ENCODE results near the gene CDC42BPB.

The CDC42BPB gene, protein sequence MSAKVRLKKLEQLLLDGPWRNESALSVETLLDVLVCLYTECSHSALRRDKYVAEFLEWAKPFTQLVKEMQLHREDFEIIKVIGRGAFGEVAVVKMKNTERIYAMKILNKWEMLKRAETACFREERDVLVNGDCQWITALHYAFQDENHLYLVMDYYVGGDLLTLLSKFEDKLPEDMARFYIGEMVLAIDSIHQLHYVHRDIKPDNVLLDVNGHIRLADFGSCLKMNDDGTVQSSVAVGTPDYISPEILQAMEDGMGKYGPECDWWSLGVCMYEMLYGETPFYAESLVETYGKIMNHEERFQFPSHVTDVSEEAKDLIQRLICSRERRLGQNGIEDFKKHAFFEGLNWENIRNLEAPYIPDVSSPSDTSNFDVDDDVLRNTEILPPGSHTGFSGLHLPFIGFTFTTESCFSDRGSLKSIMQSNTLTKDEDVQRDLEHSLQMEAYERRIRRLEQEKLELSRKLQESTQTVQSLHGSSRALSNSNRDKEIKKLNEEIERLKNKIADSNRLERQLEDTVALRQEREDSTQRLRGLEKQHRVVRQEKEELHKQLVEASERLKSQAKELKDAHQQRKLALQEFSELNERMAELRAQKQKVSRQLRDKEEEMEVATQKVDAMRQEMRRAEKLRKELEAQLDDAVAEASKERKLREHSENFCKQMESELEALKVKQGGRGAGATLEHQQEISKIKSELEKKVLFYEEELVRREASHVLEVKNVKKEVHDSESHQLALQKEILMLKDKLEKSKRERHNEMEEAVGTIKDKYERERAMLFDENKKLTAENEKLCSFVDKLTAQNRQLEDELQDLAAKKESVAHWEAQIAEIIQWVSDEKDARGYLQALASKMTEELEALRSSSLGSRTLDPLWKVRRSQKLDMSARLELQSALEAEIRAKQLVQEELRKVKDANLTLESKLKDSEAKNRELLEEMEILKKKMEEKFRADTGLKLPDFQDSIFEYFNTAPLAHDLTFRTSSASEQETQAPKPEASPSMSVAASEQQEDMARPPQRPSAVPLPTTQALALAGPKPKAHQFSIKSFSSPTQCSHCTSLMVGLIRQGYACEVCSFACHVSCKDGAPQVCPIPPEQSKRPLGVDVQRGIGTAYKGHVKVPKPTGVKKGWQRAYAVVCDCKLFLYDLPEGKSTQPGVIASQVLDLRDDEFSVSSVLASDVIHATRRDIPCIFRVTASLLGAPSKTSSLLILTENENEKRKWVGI (N-terminal part only)

DNA sequence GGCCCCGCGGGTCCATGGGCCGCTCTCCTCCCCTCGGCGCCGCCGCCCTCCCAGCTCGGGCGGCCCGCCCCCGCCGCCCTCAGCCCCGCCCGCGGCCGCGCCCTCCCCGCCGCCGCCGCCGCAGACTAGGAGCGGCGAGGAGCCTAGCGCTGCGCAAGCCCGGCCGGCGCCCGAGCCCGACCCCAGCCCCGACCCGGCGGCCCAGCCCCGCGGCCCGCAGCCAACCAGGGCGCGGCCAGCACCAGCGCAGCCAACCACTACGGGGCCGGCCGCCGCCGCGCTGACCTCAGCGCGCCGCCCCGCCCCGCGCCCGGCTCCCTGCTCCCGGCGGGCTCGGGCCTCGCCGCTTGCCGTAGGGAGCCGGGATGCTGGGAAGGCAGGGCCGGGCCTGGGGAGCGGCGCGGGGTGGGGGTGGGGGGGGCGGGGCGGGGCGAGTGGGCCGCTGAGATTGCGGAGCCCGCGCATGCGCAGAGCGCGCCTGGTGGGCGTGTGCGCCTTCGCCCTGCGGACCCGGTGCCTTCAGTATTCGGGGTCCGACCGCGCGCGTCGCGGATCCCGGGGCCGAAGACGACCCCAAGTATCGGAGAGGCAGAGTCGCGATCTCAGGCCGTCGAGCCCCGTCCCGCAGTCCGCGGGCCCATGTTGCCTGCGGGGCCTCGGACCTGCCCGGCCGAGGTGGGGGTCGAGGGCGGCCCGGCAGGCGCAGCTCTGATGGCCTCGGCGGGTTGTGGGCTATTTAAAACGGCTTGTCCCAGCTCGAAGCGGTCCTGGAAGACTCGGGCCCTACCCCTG, at the start of gene CDC42BPB:
TSS of gene CDC42BPB (minus strand) at position 178 of the 792 bp plus-strand sequence. CDS start 376 bp downstream, outside the sequence.
- peak; percentile 9 for DNase-seq (ENCODE audit: low read depth)

DNA sequence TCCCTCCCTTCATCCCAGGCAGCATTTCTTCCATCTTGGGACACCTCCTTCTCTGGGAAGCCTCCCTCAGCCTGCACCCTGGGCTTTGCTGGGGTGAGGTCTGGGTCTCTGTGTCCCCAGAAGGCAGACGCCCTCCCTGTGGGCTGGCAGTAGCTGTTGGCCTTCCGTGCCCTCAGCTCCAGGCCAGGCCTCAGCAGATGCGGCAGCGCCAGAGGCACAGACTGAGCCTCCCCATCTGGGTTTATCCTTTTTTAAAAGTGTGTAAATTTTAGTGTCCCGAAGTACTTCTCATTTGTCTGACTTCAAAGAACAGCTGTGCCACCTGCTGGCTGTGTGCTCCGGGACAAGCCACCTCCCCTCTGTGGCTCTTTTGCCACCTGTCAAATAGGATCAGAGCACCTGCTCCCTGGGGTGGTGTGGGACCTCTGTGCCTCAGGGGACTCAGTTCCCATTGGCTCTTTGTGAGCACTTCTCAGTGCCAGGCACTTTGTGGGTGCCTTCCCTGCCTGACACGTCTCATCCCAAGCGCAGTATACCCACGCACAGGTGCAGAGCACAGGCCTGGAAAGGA, 48.3 kb upstream of the CDC42BPB start:
- DNase-seq (ENCODE audit: low read depth): no peak

DNA sequence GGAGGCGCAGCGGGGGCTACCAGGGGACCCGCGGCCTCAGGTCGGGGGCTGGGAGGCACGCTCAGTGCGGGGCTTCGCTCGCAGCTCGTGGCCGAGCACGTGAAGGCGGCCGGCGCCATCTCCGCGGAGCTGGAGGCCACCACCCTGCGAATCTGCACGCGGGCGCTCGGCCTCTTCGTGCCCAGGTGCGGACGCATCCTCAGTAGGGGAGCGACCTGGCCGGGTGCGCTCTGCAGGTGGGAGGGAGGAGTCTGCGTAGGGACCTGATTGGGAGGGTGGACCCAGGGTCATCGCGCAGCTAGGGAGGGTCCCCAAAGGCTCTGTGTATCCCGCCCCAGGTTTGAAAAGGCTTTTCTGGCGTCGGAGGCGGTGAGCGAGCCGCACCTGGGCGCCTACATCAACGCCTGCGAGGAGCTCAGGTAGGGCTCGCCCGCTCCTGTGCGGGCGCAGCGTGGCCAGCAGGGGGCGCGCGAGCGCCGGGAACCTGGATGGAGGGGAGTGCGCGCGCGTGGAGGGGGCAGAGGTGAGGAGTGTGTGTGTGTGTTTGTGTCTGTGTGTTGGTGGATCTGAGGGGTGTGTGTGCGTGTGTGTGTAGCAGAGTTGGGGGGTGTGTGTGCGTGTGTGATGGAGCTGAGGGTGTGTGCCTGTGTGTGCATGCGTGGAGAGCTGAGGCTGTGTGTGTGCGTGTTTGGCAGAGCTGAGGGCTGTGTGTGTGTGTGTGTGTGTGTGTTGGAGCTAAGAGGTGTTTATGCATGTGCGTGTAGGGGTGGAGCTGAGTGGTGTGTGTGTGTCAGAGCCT, 47.5 kb upstream of the CDC42BPB start:
- peak; percentile 54 for DNase-seq (ENCODE audit: low read depth)

DNA sequence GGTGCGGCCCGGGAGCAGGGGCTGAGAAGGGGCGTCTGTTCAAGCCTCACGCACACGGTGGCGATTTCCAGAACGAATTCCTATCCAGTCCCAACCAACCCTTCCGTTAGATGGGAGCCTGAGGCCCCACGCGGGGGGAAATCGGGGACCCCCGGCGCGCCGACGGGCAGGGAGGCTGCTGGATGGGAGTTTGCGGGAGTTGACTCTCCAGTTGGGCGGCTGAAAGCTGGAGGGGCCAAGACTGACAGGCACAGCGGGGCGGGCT, 47.0 kb upstream of the CDC42BPB start:
- no peak for DNase-seq (ENCODE audit: low read depth)

DNA sequence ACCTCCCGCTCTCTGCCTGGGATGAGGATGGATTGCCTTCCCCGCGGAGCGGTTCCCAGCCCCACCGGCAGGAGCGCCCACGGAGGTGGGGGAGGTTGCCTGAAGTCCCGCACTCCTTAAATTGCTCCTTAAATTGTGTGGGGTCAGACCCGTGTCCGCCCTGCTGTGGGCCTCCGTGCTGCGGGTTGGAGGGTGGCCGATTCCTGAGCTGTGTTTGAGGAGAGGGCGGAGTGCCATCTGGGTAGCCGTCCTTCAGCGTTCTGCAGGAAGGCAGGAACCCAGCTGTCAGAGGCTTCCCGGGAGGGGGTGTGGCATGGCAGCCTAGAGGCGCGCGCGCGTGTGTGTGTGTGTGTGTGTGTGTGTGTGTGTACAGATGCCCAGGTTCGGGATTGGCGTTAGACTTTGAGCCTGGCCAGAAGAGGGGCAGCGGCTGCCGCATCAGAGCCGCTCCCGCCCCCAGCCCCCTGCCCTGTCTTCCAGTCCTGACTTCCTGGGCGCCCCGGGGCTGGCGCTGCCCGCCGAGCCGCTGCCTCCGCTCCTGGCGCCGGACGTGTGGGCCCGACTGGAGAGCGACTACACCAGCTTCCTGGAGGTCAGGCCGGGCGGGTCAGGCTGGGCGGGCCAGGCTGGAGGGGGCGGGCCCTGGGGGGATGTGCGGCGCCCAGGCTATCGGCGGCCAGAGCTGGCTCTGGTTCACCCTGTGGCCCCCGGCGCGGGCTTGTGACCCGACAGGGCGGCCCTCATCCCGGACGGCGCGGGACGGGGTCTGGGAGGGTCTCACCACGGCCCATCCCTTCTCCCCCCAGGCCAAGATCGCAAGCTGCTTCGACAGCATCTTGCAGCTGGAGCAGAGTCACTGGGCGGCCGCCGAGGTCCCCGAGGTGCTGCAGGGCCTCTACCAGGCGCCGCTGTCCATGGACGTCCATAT, 46.4 kb upstream of the CDC42BPB start:
- DNase-seq (ENCODE audit: low read depth): no peak

DNA sequence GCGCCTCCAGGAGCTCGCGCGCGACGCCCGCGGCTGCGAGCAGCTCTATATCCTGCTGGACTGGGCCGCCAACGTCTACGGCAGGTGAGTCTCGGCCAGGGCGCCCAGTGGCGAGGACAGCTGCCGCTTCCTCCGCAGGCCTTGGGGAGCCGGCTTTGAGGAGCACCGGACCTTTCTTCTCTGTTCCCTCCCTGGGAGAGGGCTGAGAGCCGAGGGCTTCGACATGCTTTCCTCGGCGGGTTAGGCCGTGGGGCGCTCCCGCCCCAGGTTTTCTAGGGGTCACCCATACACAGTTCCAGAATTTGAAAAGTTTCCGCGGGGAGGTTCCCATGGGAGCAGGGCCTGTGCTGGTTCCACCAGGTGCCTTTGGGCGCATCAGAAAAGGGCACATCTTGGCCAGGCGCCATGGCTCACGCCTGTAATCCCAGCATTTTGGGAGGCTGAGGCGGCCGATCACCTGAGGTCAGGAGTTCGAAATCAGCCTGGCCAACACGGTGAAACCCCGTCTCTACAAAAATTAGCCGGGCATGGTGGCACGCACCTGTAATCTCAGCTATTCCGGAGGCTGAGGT, 45.4 kb upstream of the CDC42BPB start:
- DNase-seq (ENCODE audit: low read depth): no peak

DNA sequence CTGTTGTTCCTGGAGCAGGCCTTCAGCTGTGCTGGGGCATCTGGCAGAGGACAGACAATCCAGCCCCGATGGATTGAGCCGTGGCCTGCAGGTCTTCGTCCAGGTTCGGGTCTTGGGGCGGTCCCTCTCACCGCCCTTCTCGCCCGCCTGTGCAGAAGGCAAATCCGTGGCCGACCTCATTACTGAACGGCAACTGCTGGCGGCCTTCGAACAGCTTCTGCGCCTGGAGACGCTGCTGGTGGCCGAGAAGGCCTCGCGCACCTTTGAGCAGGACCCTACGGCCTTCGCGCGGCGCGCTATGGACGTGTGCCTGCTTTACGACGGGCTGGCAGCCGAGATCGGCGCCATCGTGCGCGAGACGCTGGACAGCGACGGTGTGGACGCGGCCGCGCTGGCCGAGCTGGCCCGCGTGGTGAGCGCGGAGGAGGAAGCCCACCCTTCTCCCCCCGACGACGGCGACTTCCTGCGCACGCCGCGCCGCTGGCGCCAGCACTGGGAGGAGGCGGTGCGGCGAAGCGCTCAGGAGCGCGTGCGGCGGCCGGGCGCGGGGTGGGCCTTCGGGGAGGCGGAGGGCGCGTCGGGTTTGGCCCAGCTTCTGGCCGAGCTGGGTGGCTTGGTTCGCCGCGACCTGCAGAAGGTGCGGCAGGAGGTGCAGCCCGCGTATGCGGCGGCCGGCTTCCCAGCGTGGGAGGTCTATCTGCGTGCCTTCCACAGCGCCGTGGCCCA, 44.8 kb upstream of the CDC42BPB start:
- no peak for DNase-seq (ENCODE audit: low read depth)

DNA sequence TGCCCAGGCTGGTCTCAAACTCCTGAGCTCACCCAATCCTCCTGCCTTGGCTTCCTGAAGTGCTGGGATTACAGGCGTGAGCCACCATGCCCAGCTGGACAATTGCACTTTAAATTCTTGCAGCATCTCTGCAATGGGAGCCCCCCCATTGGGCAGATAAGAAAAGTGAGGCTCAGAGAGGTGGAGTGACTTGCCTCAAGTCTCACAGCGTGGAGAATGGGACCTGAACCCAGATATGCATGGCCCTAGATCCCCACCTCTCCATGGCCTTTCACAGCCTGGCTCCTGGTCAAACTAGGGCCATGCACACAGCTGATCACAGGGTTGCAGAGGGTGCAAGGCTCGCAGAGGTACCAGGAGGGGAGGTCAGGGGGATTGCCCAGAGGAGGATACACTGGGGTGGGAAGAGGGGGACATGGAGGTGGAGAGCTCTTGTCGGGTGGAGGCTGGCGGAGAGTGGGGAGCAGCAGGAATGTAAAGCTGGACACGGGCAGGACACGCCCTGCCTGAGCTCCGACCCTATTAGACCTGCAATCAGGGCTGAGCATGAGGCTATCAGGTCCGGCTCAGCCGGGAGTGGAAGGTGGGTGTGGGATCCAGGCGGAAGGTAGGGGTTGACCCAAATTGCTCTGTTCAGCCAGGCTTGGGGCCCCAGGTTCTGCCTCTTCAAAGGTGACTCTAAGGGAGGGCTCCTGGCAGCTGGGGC, 44.1 kb upstream of the CDC42BPB start:
- DNase-seq (ENCODE audit: low read depth): no peak

DNA sequence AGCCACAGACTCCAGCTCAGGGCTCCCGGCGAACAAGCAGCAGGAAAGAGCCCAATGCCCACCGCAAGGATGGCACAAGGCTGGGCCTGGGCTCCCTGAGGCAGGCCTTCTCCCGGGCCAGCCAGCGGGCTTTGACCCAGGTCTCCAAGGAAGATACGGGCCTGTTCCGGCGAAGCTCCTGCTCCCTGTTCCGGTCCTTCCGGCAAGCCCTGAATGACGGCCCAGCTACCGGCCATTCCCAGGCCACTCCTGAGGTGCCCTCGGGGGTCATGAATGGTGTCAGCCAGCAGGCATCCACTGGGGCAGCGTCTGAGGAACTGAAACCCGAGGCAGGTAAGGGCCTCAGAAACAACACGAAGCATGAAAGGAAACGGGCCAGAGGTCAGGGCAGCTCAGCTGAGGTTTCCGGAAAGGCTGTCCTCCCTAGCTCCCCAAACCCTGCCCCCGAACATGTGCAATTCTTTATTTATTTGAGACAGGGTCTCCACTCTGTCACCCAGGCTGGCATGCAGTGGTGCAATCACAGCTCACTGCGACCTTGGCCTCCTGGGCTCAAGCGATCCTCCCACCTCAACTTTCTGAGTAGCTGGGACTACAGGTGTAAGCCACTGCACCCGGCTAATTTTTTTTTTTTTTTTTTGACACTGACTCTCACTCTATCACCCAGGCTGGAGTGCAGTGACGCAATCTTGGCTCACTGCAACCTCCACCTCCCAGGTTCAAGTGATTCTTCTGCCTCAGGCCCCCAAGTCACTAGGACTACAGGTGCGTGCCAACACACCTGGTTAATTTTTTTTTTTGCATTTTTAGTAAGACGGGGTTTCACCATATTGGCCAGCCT, 43.2 kb upstream of the CDC42BPB start:
- DNase-seq (ENCODE audit: low read depth): no peak

DNA sequence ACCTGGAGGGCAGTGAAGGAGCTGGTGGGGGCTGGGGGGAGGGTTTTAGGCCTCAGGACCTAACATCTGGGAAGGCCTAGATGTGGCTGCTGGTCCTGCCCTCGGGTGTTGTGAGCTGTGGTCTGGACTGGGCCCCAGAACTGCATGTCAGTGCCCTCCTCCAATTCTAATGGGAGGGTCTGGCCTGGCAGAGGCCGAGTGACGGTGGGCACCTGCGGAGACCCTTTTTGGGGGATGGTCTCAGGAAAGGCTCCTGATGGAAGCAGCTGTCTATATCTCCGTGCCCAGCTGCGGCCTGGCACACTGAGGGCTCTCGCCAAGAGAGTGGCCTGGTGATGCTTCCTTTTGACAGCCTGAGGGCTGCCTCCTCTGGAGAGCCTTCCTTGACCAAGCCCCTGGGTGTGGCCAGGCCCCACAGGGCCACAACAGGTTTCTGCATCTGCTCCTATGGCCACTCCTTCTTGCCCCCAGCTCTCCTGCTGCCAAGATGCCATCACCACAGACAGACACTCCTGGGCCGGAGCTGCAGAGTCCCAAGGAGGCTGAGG, 42.5 kb upstream of the CDC42BPB start:
- DNase-seq (ENCODE audit: low read depth): no peak

DNA sequence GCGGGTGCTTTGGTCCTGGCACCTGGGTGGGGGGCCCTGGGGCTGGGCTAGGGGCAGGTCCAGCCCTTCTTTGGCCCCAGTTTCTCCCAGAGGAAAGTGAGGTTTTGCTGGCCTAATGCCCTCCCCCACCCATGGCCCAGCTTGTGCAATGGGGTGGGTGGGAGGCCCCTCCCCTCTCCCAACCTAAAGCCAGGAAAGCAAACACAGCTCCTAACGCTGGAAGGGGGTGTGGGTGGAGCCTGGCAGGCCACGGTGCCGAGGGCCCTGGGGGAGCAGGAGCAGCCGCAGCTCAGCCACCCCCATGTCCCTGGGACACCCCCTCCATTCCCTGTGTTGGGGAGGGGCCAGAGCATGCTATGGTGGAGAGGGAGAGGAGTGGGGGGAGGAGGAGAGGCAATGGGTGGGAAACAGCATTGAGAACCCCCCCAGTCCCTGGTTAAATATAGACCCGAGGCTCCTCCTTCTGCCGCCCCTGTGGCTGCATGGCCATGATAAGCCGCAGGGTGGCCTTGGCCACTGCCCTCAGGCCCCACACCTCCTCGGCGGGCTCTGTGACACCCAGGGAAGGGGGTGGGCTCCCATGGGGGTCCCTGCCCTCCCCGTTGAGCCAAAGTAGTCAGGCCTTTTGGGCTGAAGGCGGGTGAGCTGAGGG, 41.9 kb upstream of the CDC42BPB start:
- DNase-seq (ENCODE audit: low read depth): no peak

DNA sequence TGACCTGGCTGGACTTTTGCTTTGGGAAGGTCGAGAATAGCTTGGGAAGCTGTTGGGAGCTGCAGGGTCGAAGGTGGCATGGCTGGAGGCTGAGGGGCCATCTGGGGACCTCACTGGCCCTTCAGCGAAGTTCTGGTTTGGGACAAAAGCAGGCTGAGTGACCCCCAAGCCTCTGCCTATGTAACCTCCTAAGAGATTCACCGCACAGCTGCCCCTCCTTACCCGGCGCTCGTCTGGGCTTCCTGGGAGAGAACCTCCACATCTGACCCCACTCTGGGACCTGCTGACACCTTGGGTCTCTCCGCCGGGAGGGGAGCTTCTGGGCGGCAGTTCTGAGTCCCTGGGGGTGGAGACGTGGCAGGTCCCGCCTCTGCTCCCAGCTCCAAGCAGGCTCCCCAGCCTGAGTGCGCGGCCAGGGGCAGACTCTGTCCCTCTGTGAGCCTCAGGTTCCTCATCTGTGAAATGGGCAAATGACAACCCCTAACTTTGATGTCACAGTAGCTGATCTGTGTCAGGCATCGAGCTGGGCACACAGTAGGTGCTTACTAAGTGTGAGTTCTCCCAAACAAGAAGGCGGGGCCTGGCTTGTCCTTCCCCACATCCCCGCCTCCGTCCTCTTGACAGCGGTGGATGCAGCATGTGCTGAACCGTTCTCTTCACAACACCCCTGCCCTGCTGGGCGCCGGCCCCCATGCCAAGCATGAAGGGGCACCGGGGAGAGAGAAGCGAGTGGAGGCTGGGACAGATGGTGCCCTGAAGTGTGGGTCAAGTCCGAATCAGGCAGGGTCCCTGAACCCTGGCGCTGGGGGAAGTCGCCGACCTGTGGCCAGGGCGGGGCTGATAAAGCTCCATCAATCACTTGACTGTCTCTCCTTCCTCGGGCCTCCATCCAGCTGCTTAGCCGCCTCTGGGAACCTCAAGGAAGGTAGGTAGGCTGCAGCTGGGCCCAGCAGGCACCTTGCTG, 40.9 kb upstream of the CDC42BPB start:
- no peak for DNase-seq (ENCODE audit: low read depth)

DNA sequence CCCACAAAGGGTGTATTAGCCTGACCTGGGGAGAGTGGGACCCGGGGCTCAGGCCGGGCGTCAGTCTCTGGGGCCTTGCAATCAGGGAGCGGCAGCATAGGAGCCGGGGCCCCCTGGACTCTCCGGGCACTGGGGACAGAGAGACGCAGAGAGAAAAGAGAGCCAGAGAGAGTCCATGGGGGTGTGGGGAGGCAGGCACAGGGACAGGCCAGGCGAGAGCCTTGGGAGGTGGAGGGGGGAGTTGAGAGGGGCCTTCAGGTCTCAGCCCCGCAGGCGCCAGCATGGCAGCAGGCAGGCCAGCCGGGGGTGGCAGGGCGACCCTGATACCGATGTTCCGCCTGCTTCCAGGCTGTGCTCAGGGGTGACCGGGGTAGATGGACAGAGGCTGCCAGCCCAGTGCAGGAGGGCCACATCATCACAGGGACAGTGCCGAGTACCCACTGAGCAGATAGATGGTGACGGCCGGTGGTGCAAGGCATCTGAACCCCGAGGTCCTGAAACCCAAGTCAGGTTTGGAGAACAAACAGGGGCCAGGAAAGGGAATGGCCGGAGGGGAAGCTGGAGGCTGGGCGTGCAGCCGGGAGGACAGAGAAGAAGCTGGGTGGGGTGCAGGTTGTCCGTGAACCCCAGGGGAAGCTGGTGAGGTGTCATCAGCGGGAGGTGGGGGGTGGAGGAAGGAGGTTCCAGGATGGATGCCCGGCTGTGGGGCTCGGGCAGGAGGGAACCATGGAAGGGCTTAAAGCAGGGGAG, 40.1 kb upstream of the CDC42BPB start:
- DNase-seq (ENCODE audit: low read depth): no peak

DNA sequence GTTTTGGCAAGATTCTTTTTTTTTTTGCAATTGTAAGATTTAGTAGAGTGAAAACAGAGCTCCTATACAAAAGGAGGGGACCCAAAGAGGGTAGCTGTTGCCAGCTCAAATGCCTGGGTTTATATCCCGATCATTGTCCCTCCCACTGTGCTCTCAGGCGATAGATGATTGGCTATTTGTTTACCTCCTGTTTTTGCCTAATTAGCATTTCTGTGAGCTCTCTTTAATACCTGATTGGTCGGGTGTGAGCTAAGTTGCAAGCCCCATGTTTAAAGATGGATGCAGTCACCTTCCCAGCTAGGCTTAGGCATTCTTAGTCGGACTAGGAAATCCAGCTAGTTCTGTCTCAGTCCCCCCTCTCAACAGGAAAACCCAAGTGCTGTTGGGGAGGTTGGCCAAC, 39.0 kb upstream of the CDC42BPB start:
- DNase-seq (ENCODE audit: low read depth): no peak

Measured in activated gamma-delta T cell treated with anti-CD3 and anti-CD28 coated beads, Interleukin-2, amount 50 U/mL, for 16 hours (primary cell).